HG02970 (cell line): ENCODE data around the gene CIITA.
"Not testable (repeated sequence)": the region's sequence is repeated elsewhere in the genome, so short reads cannot be mapped to it uniquely, and the experiment has no call there.

ENCODE experiments used
- ATAC-seq: cut with Tn5 transposase; IDR thresholded peaks from one replicate; pipeline ENCODE4 v1.9.1; 2021; ENCODE audit warnings: mild to moderate bottlenecking, moderate library complexity, moderate number of reproducible peaks; ENCODE audit not compliant: unreplicated experiment, low FRiP score

CIITA gene, protein sequence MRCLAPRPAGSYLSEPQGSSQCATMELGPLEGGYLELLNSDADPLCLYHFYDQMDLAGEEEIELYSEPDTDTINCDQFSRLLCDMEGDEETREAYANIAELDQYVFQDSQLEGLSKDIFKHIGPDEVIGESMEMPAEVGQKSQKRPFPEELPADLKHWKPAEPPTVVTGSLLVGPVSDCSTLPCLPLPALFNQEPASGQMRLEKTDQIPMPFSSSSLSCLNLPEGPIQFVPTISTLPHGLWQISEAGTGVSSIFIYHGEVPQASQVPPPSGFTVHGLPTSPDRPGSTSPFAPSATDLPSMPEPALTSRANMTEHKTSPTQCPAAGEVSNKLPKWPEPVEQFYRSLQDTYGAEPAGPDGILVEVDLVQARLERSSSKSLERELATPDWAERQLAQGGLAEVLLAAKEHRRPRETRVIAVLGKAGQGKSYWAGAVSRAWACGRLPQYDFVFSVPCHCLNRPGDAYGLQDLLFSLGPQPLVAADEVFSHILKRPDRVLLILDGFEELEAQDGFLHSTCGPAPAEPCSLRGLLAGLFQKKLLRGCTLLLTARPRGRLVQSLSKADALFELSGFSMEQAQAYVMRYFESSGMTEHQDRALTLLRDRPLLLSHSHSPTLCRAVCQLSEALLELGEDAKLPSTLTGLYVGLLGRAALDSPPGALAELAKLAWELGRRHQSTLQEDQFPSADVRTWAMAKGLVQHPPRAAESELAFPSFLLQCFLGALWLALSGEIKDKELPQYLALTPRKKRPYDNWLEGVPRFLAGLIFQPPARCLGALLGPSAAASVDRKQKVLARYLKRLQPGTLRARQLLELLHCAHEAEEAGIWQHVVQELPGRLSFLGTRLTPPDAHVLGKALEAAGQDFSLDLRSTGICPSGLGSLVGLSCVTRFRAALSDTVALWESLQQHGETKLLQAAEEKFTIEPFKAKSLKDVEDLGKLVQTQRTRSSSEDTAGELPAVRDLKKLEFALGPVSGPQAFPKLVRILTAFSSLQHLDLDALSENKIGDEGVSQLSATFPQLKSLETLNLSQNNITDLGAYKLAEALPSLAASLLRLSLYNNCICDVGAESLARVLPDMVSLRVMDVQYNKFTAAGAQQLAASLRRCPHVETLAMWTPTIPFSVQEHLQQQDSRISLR

DNA sequence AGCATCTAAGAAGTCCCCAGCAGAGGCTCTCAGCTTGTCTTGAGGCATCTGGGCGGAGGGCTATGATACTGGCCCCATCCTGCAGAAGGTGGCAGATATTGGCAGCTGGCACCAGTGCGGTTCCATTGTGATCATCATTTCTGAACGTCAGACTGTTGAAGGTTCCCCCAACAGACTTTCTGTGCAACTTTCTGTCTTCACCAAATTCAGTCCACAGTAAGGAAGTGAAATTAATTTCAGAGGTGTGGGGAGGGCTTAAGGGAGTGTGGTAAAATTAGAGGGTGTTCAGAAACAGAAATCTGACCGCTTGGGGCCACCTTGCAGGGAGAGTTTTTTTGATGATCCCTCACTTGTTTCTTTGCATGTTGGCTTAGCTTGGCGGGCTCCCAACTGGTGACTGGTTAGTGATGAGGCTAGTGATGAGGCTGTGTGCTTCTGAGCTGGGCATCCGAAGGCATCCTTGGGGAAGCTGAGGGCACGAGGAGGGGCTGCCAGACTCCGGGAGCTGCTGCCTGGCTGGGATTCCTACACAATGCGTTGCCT lies at the start of gene CIITA:
Gene CIITA (plus strand): TSS at position 404 of the 543 bp plus-strand sequence. CDS start 129 bp downstream, at position 533.
- ATAC-seq: peak; percentile 54

DNA sequence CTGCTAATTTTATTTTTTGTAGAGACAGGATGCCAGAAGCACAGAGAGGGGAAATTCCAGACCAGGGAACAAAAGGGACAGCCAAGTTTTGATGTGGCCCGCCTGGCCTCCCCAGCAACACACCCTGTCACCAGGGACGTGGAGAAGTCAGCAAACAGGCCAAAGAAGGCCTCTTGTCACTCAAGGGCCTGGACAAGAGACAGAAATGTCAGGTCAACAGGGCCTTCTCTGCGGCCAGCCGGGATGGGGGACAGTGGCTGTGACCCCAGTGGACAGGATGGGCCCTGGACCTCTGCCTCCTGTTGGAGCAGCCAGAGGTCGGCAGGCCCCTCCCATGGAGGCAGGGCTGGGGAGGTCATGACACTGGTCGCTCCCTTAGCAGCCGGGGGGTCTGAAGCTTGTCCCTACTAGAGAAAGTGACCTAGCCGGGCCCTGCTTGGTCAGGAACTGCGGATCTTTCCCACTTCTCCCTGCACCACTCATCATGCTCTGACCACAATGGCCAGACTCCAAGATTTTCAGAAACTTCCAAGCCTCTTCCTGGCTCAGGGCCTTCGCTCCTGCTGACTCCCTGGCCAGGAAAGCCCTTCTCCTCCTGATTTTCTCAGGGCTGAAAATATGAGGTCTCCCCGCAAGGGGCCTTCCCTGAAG lies 49.2 kb upstream of the CIITA start:
- ATAC-seq: no peak

DNA sequence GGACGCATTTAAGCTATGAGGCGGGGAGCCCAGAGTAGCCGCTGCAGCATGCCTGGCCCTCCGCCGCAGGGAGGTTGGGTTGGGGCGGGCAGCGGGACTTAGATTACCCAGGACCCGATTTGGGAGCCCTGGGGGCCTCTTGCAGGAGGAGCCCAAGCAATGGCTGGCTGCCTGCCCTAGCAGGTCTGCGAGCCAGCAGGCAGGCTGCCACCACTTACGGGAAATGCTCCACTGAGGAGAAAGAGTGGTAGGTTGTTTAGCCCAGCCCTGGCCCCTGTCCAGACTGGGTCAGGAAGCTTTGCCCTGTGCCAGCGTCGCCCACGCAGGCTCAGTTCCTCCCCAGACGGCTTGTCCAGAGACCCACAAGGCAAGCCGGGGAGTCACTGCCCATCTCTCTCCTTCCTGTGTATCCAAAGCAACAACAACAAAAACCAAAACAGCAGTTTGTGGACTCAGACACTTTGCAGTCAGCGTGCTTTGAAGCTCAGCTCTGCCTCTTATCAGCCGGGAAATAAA lies 48.1 kb upstream of the CIITA start:
- ATAC-seq: no peak

DNA sequence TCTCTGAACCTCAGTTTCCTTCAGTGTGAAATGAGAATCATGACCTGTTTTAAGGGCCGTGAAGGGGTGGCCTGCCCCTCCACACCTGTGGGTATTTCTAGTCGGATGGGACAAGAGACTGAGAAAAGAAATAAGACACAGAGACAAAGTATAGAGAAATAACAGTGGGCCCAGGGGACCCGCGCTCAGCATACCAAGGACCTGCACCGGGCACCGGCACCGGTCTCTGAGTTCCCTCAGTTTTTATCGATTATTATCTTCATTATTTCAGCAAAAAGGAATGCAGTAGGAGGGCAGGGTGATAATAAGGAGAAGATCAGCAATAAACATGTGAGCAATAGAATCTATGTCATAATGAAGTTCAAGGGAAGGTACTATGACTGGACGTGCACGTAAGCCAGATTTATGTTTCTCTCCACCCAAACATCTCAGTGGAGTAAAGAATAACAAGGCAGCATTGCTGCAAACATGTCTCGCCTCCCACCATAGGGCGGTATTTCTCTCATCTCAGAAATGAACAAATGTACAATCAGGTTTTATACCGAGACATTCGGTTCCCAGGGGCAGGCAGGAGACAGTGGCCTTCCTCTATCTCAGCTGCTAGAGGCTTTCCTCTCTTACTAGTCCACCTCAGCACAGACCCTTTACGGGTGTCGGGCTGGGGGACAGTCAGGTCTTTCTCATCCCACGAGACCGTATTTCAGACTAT lies 47.5 kb upstream of the CIITA start:
- not testable (repeated sequence) for ATAC-seq

DNA sequence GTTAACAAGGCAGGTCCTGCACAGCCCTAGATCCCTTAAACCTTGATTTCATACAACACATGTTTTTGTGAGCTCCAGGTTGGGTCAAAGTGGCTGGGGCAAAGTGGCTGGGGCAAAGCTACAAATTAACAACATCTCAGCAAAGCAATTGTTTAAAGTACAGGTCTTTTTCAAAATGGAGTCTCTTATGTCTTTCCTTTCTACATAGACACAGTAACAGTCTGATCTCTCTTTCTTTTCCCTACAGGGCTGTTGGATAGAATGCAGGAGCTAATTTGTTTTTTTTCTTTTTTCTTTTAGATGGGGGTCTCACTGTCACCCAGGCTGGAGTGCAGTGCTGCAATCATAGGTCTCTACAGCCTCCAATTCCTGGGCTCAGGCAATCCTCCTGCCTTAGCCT lies 46.8 kb upstream of the CIITA start:
- not testable (repeated sequence) for ATAC-seq

DNA sequence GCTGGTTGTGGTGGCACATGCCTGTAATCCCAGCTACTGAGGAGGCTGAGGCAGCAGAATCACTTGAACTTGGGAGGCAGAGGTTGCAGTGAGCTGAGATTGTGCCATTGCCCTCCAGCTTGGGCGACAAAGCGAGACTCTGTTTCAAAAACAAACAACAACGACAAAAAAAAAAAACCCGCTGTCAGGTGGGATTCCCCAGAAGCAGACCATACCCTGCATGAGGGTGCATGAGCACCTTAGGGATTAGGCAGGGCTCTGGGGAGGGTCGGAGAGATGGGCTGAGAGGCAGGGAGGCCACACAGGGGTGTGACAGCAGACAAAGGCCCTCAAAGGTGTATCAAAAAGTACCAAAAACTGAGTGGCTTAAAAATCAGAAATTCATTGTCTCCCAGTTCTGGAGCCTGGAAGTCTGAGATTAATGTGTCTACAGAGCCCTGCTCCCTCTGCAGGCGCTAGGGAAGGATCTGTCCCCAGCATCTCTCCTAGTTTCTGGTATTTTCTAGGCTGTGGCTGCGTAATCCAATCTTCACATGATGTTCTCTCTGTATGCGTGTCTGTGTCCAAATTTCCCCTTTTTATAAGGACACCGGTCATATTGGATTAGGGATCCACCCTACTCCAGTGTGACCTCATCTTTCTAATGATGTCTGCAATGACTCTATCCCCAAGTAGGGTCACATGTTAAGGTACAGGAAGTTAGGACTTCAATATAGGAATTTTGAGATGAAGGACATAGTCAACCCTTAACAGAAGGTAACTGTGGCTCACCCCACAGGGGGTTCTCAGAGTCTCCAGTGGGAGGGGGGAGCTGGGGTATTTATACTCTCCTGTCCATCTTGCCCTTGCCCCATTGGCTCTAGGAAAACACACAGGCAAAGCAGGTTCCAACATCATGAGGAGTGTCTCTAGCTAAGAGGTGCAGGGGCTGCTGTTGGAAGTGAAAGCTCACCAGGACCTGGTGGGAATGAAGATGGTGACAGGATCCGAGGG lies 44.8 kb upstream of the CIITA start:
- ATAC-seq: no peak

DNA sequence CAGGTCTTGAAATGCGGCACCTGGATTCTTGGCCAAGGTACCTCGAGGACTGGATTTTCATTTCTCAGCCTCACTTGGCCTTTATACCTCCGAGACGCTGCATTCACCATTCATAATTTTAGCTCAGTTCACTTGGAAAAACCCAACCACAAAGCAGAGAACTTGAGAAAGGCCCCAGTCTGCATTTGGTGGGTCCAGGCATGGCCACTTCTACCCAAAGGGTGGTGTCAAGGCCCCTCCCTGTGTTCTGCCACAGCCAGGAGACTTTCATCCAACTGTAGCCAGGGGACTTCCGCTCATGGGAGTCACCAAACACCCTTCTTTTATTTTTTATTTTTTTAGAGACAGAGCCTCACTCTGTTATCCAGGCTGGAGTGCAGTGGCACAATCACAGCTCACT lies 43.7 kb upstream of the CIITA start:
- ATAC-seq: no peak

DNA sequence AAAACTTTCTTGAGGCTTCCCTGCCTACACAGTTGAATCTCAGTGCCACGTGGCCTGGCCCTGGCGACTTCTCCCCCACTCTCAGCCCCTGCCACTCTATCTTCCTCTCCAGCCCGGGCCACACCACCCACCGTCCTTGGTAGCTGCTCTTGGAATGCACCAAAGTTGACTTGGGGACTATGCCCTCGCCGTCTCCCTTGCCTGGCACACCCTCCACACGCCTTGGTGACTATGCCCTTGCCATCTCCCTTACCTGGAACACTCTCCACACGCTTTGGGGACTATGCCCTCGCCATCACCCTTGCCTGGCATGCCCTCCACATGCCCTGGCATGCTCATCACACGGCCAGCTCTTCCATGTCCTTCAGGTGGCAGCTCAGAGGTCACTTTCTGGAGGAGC lies 42.9 kb upstream of the CIITA start:
- no peak for ATAC-seq

DNA sequence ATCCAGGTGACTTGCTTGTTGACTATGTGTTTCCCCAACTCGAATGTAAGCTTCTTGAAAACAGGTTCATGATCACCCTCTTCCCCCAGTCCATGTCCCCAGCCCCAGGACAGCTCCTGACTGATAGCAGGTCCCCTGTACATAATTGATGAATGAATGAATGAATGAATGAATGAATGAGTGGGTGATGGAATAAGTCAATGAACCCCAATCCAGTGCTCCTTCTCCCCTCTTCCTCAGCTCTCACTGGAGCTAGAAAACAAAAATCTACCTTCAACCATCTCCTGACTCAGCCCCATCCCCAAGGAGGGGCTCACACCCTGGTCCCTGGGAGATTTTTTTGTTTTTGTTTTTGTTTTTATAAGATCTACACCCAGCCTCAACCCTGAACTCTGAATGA lies 42.2 kb upstream of the CIITA start:
- no peak for ATAC-seq

DNA sequence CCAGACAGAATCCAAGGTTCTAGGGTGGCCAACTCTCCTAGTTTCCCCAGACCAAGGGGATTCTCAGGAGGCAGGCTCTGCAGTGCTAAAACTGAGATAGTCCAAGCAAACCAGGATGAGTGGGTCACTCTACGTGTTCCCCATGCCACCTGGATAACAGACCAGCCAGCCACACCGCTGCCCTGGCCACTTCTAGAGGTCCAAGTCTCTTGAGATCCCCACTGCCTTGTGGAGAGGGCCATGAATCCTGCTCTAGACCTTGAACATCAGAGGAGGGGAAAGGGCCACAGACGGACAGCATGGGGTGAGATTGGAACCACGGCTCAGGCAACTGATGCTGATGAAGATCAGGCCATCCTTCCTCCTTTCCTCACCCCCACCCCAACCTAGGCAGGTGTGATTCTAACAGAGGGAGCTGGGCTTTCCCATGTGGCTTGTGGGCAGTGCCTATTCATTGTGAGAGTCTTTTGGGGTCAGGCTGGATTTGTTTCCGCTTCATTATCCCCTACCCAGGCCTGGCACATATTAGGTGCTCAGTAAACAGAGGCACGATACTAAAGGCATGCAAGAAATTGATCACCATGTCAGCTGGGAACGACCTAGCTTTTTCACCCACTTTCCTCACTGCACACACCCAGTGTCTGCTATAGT lies 41.6 kb upstream of the CIITA start:
- ATAC-seq: no peak

DNA sequence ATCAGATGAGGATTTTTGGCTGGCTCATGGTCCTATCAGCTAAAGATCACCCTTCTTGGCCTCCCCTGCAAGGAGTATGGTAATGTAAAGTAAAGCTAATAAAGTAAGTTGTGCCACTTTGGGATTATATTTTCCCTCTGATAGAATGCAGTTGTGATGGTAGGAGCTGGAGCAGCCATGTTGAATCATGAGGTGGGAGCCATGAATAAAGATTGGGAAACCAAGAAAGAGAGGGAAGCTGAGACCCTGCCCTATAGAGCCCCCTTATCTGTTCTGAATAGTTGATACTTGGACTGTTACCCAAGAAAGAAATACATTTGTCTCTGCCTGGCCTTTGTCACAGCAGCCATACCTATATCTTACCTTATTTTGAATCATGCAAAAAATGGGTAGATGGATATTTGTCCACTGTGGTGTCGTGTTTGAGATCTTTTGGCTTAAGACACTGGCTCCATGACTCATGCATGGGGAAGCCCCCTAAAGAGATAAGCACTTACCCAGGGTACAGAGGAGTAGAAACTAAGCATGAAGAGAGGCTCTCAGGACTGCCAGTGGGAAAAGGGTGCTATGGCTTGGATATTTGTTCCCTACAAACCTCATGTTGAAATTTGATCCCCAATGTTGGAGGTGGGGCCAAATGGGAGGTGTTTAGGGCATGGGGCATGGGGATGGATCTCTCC lies 40.7 kb upstream of the CIITA start:
- no peak for ATAC-seq

DNA sequence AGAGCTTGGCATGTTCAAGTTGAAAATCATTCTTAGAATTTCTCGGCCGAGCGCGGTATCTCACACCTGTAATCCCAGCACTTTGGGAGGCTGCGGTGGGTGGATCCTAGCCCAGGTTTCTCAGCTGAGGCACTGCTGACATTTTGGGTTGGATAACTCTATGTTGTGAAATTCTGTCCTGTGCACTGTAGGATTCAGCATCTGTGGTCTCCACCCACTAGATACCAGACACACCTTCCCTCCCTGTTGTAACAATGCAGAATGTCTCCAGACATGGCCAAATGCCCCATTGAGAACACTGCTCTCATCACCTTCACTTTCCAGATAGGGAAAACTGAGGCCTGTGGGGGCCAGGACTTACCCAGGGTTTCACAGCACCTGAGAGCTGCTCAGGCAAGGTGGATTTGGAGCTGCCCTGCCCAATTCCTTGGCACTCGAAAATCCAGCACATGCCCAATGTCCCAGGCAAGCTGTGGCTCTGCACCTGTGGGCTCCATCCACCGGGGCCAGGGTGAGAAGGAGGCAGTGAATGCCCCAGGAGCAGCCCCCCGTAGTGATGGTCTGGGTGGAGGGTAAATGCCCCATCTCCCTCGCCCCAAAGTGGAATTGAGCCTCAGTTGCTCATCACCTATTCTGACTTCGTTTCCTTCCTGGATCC lies 38.3 kb upstream of the CIITA start:
- ATAC-seq: no peak

DNA sequence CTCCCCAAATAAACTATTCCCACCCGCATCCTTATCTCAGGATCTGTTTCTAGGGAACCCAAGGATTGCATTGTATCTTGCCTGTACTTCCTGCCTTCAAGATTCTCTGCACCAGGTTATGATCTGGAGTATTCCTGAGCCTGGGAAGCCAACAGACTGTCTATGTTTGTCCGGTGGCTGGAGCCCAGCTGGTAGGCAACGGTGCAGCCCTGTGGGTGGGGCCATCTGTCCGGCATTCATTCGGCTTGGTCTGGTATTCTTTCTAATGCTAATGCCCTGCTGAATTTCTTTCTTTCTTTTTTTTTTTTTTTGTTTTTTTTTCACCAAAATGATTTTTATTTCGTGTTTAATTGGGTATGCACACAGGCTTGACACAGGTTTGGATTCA lies 37.7 kb upstream of the CIITA start:
- no peak for ATAC-seq

DNA sequence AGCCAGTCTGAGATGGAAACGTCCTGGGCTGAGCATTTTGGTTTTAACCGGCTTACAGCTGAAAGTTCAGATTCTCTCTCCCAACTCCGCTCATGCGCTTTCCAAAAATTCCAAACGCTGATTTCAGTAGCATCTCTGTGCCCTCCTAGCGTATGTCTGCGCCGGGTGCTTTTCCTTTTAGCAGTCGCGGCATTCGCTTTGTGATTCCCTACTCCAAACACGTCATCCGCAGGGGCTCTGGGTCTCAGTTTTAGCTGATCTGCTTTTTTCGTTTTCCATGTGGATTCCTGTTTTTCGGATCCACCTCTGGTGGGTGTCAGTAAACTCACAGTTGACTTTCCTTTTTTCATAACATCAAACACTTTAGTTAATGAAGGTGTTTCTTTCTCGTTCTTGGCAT lies 36.3 kb upstream of the CIITA start:
- no peak for ATAC-seq

DNA sequence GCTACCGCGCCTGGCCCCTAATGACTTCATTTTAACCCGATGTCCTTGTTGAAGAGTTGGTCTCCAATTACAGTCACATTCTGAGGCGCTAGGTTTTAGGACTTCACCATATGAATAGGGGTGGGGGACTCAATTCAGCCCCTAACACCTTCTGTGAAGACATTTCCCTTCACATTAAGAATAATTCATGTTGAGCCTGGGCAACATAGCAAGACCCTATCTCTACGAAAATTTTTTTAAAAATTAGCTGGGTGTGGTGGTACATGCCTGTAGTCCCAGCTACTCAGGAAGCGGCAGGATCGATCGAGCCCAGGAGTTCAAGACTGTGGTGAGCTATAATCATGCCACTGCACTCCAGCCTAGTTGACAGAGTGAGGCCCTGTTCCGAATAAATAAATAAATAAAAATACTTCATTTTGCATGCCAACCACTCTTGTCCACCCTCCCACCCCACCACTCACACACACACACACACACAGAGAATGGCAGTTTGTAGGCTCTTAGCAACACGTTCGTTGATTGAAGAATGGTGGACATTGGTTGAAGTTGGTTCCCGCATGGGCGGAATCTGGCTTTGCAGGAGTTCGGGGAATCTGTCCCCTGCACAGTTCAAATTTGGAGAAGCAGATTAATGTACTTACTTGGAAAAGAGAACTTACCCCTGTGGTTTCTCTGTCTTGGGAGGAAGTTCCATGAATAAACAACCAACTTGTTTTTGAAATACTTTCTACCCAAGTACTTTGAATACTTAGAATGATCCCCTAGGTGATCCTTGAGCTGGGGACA lies 30.6 kb upstream of the CIITA start:
- no peak for ATAC-seq

DNA sequence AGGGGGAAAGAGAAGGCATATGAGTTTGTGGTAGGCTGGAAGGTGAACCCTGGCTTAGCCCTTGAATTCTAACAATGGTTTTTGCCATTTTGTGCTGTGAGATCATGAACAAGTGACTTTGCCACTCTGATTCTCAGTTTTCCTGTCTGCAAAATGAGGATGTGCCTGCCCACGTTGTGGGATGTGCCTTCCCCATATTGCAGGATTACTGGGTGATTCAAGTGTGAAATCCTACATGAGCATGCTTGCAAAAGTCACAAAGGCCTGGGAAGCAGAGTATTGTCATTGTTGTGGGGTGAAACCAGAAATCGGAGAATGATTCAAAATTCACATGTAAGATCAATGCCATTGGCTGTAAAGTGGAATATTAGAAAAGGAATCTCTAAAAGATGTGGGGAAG lies 29.8 kb upstream of the CIITA start:
- no peak for ATAC-seq
